ENCODE results near the gene GABRB3. TPM values are rescaled to one million over a fixed set of nuclear protein-coding genes. Genes with fewer than 3 reads are reported as not detected.

The GABRB3 gene
- polyA plus RNA-seq, 1 donor (not counting 4 experiments of a cell fraction or from before 2014, with no cell fraction given), result 0.81 TPM

- Histone ChIP-seq H4K20me1 (ENCODE audit: control insufficient read depth, extremely low read depth, insufficient read depth, low read length) (no peaks in the 10 kb centered on the region), H3K27me3 (ENCODE audit: control insufficient read depth, extremely low read depth, insufficient read depth, low read length) (no peaks in the 10 kb centered on the region), H2AFZ (ENCODE audit: control insufficient read depth, low read length) (no peak overlapping the region), H3K4me2 (ENCODE audit: control insufficient read depth, extremely low read depth, insufficient read depth, low read depth, low read length) (no peak overlapping the region), H3K36me3 (ENCODE audit: control insufficient read depth in 2 of 2, extremely low read depth in 1 of 2, insufficient read depth in 2 of 2, low read length in 2 of 2) (no peaks in the 10 kb centered on the region), H3K9me1 (ENCODE audit: control insufficient read depth, extremely low read depth, insufficient read depth, low read length) (no peaks in the 10 kb centered on the region), H3K79me2 (ENCODE audit: control insufficient read depth, insufficient read depth, low read length) (no peaks in the 10 kb centered on the region), H3K9ac (ENCODE audit: control insufficient read depth, extremely low read depth, insufficient read depth, low read length) (no peak overlapping the region), H3K9me3 (ENCODE audit: control insufficient read depth, low read depth, low read length) (peaks cover 2% of the 10 kb centered on the region), H3K27ac (ENCODE audit: control insufficient read depth, insufficient read depth, low read length) (no peak overlapping the region), H3K4me3 (ENCODE audit: control insufficient read depth in 2 of 3, extremely low read depth in 1 of 3, insufficient read depth in 2 of 3, low read depth in 1 of 3, low read length in 3 of 3) (no peak overlapping the region), H3K4me1 (ENCODE audit: control insufficient read depth, extremely low read depth, insufficient read depth, low read length) (no peaks in the 10 kb centered on the region)
- DNase-seq (ENCODE audit: low read depth, low spot score) (no peak), FAIRE-seq (no peak)
- dilution Hi-C loops (cut with MboI; ENCODE audit: extremely low pct_ligation_motif_present, low sequenced_read_pairs), result no loop called here
- TF ChIP-seq EZH2 (IDR thresholded peaks at IDR 0.05; ENCODE audit: low read length), result no peak
- TF ChIP-seq CTCF (optimal IDR thresholded peaks at IDR 0.05 in 1 of 3, IDR thresholded peaks at IDR 0.05 in 1 of 3, conservative IDR thresholded peaks at IDR 0.05 in 1 of 3; ENCODE audit: extremely low read depth in 1 of 3, insufficient read depth in 2 of 3, low read length in 3 of 3), result no peak
These were observed 211.0 kb downstream of the GABRB3 start for GRCh38 chr15:26561896-26562295.

GRCh38 chr15:26561130-26561529 lies 211.7 kb downstream of the GABRB3 start:
- H3K4me2 ChIP-seq (ENCODE audit: control insufficient read depth, extremely low read depth, insufficient read depth, low read depth, low read length), result no peak overlapping the region
- no peaks in the 10 kb centered on the region for H3K36me3 ChIP-seq (ENCODE audit: control insufficient read depth in 2 of 2, extremely low read depth in 1 of 2, insufficient read depth in 2 of 2, low read length in 2 of 2)
- no peak overlapping the region for H3K27ac ChIP-seq (ENCODE audit: control insufficient read depth, insufficient read depth, low read length)
- H4K20me1 ChIP-seq (ENCODE audit: control insufficient read depth, extremely low read depth, insufficient read depth, low read length), result no peaks in the 10 kb centered on the region
- H3K9me1 ChIP-seq (ENCODE audit: control insufficient read depth, extremely low read depth, insufficient read depth, low read length), result no peaks in the 10 kb centered on the region
- H3K27me3 ChIP-seq (ENCODE audit: control insufficient read depth, extremely low read depth, insufficient read depth, low read length), result no peaks in the 10 kb centered on the region
- H3K4me3 ChIP-seq (ENCODE audit: control insufficient read depth in 2 of 3, extremely low read depth in 1 of 3, insufficient read depth in 2 of 3, low read depth in 1 of 3, low read length in 3 of 3), result no peak overlapping the region
- peaks cover 3% of the 10 kb centered on the region for H3K9me3 ChIP-seq (ENCODE audit: control insufficient read depth, low read depth, low read length)
- no peak overlapping the region for H3K9ac ChIP-seq (ENCODE audit: control insufficient read depth, extremely low read depth, insufficient read depth, low read length)
- no peaks in the 10 kb centered on the region for H3K79me2 ChIP-seq (ENCODE audit: control insufficient read depth, insufficient read depth, low read length)
- DNase-seq (ENCODE audit: low read depth, low spot score) (no peak), FAIRE-seq (no peak)
- H2AFZ ChIP-seq (ENCODE audit: control insufficient read depth, low read length), result no peak overlapping the region
- no peak for TF ChIP-seq EZH2 (IDR thresholded peaks at IDR 0.05; ENCODE audit: low read length)
- TF ChIP-seq CTCF (optimal IDR thresholded peaks at IDR 0.05 in 1 of 3, IDR thresholded peaks at IDR 0.05 in 1 of 3, conservative IDR thresholded peaks at IDR 0.05 in 1 of 3; ENCODE audit: extremely low read depth in 1 of 3, insufficient read depth in 2 of 3, low read length in 3 of 3), result no peak
- dilution Hi-C loops (cut with MboI; ENCODE audit: extremely low pct_ligation_motif_present, low sequenced_read_pairs), result no loop called here
- H3K4me1 ChIP-seq (ENCODE audit: control insufficient read depth, extremely low read depth, insufficient read depth, low read length), result no peaks in the 10 kb centered on the region
